ENCODE results near the gene EIF5A2.
A peak's percentile ranks its signal among the peaks of the same experiment; 100 is the strongest.

EIF5A2 gene

GRCh38 chr3:170869239-170869590 lies 39.2 kb downstream of the EIF5A2 start:
- no peak for TF ChIP-seq CTCF (IDR thresholded peaks at IDR 0.05; ENCODE audit: extremely low read depth, missing control alignments)

DNA sequence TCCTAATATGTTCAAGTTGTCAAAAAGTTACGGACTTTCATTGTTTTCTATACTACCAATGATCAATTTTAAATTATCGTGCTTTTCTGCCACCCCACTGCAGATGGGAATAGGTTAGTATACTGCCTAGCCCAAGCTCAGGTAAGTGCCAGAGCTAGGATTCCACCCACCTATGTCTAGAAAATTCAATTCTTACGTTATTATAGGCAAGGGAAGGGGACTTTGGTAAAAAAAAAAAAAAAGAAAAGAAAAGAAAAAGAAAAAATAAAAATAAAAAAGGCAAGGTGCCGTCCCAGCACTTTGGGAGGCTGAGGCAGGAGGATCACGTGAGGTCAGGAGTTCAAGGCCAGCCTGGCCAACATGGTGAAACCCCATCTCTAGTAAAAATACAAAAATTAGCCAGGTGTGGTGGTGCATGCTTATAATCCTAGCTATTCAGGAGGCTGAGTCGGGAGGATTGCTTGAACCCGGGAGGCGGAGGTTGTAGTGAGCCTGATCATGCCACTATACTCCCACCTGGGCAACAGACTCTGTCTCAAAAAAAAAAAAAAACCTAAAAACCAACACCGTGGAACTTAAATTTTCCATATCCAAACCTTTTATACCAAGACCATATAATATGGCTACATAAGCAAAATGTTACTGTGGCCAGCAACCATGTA lies 39.7 kb downstream of the EIF5A2 start:
- no peak for TF ChIP-seq CTCF (IDR thresholded peaks at IDR 0.05; ENCODE audit: extremely low read depth, missing control alignments)
- no peak for DNase-seq (ENCODE audit: low spot score)

More at GRCh38 chr3:170869239-170869590, 39.2 kb downstream of the EIF5A2 start:
- peak; percentile 7 for DNase-seq (ENCODE audit: low spot score)

- TF ChIP-seq CTCF (IDR thresholded peaks at IDR 0.05; ENCODE audit: extremely low read depth, missing control alignments), result no peak
- DNase-seq (ENCODE audit: low spot score), result no peak
These were observed 41.1 kb downstream of the EIF5A2 start for GRCh38 chr3:170867143-170867937.

DNA sequence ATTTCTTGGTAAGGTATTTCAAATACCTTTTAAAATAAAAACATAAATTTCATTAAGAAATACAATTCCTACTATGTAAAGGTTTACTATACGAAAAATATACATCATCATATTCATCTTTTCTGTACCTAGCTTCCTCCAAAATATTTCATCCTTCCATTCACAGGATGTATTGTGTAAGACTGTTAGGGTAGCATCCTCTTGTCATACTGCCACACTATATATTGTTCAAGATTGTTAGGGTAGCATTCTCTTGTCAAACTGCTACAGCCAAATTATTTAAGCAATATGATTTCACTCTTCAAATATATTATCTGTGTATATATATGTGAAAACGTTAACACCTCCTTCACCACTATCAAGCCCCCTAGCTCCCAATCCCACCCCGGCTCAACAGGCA lies 41.9 kb downstream of the EIF5A2 start:
- DNase-seq (ENCODE audit: low spot score), result no peak
- TF ChIP-seq CTCF (IDR thresholded peaks at IDR 0.05; ENCODE audit: extremely low read depth, missing control alignments), result no peak

GRCh38 chr3:170865209-170866094 lies 43.0 kb downstream of the EIF5A2 start:
- TF ChIP-seq CTCF (IDR thresholded peaks at IDR 0.05; ENCODE audit: extremely low read depth, missing control alignments), result no peak
- DNase-seq (ENCODE audit: low spot score), result no peak

GRCh38 chr3:170864525-170865208 lies 43.8 kb downstream of the EIF5A2 start:
- no peak for TF ChIP-seq CTCF (IDR thresholded peaks at IDR 0.05; ENCODE audit: extremely low read depth, missing control alignments)
- no peak for DNase-seq (ENCODE audit: low spot score)

Measured in GM20000 (cell line).